Posterior cingulate gyrus (tissue), 11 donors: ENCODE data around the gene HRH2.

Source experiments
- DNase-seq, 10 donors: peaks; one replicate each; pipeline versions ENCODE4 v3.0.0 to v3.0.0-alpha.2; 2020 to 2021; ENCODE audit warnings: mixed read lengths in 3 of 10
- intact Hi-C: fragments of 100-400 bp; cut with DNase I; formaldehyde crosslinking; loops from one replicate; pipeline ENCODE4 v1.15.1; 2023

HRH2 gene

GRCh38 chr5:175672976-175673648, 15.2 kb downstream of the HRH2 start:
- intact Hi-C loops: no loop called here

DNA sequence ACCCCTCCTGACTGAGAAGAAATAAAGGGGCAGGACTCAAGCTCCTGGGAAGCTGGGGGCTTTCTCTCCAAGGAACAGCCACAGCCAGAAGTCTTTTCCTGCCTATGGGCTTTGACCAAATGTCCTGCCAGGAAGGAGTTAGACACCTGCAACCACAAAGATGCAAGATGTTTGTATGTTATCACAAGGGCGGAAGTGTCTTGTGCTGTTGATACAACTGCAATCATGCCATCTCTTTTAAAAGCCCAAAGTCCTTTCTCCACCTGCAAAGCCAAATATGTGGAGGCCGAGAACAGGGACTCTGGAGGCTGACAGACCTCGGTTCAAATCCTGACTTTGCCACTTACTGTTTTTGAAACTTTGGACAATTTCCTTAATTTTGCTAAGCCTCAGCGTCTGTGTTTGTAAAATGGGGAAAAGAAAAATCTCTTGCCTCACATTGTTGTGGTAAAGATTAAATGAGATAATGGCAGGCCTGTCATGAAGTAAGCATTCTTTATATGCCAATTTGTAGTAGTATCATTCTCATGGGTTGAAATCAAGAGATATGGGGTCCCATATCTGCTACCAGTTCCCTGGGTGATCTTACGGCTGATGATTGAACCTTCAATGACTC, 17.0 kb downstream of the HRH2 start:
- no peak for DNase-seq
- intact Hi-C loops: no loop called here

More at GRCh38 chr5:175672976-175673648, 15.2 kb downstream of the HRH2 start:
- DNase-seq: peak in 2 of 10 donors; percentile 77 to 78

DNA sequence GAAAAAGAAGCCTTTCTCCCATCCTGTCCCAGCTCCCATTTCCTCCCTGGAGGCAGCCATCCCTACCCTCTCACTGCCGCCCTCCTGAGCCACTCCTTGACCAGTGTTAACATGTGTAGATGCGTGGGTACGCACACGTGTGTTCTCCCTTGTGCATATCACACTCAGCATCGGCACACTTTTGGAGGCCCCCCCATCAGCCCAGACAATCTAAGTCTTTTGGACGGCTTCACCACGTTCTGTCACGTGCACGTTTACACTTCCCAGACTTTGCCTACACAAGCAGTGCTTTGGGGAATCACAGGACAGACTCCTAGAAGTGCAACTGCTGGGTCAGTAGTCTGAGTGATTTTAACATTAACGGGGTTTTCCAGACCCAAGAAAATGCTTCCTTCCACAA, 18.0 kb downstream of the HRH2 start:
- intact Hi-C loops: no loop called here
- peak in 2 of 10 donors; percentile 51 to 69 for DNase-seq

DNA sequence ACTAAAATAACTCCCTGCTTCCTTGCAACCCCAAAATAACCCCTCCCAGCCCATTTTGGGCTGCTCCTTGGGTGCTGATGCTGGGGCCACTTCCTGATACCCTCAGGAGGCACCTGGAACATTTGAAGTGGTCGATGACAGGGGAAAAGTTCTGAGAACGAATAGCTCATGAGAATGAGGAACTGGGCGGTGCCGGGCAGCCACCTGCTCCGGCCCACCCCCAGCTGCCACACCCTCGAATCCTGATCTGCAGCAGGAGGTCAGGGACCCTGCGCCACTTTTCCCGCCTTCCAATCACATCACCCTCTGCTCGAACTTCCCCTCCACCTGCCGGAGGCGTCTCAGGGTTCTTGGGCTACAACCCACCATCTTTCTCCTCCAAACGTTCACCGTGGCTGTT, 19.7 kb downstream of the HRH2 start:
- DNase-seq: peak in 2 of 10 donors; percentile 54 to 80
- intact Hi-C loops: no loop called here

DNA sequence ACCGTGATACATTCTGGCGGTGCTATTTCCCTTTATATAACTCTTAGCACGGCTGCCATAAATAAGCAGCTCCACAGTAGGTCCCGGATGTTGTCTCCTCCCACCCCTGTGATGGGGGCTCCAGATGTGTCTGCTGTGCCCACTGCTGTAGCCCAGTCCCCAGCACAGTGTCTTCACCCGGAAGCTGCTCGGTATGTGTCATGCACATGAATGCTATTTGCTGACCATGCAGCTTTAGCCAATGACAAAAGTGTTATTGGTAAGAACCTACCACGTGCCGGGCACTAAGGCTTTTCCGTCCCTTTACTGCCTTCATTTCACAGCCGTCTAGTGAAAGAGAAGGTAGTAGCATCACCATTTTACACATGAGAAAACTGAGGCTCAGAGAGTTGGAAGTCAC, 20.2 kb downstream of the HRH2 start:
- DNase-seq: peak in 2 of 10 donors; percentile 58 to 67
- intact Hi-C loops: no loop called here

DNA sequence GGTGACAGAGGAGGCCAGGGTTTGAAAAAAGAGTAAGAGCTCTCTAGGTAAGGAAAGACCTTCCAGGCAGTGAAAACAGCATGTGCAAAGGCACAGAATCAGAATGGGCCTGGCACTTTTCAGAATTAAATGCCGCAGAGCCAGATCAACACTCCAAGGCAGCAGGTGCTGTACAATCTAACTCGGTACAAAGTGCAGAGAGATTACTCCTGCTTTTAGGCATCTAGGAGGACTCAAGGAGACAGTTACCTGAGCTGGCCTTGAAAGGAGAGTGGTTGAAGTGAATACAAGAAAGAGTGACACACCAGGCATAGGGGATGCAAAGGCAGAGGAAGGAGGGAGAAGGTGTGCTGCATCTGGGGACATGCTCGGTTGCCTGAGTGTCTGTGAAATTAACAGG, 21.5 kb downstream of the HRH2 start:
- no peak for DNase-seq
- intact Hi-C loops: no loop called here

GRCh38 chr5:175680020-175680419, 22.1 kb downstream of the HRH2 start:
- DNase-seq: peak in 3 of 10 donors; percentile 42 to 71 (median 54)
- intact Hi-C loops: no loop called here

GRCh38 chr5:175680463-175680862, 22.6 kb downstream of the HRH2 start:
- intact Hi-C loops: no loop called here
- no peak for DNase-seq

DNA sequence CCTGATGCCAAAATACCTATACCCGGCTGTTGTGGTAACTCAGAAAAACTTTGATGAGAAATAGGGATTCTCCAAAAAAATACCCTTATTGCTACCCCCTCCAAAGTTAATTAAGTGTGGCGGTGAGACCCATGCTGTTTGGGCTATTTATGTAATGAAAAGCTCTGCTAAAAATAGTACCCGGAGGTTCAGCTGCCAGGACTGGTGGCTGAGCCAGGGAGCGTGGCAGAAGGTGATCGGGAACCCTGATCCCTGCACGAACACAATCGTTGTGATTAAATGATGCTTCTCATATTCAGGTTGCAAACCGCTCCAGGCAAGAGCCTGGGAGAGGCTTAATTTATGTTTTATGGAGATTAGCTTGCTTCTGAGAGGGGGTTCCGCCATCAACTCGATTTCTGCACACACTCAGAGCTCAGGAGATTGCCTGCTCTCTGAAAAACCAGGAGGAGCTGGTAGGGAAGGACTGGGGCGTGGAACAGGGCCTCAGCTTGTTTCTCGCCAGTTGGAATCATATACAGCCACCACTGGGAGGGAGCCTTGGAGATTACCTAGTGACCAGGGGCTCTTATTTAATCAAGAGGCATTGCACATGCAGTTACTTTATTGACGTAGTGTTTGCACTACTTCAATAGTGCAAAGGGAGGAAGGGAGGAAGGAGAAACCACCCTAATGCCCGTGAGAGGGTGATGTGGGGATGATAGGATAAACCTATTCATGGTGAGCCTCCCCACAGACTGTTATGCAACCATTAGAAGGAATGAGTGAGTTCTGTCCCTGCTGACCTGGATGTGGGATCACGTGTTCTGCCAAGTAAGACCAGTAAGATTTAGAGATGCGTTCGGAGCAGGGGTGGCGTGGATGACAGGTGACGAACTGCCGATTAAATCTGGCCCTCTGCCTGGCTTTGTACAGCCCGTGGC, 23.4 kb downstream of the HRH2 start:
- DNase-seq: peak in 2 of 10 donors; percentile 67 to 80
- intact Hi-C loops: no loop called here

DNA sequence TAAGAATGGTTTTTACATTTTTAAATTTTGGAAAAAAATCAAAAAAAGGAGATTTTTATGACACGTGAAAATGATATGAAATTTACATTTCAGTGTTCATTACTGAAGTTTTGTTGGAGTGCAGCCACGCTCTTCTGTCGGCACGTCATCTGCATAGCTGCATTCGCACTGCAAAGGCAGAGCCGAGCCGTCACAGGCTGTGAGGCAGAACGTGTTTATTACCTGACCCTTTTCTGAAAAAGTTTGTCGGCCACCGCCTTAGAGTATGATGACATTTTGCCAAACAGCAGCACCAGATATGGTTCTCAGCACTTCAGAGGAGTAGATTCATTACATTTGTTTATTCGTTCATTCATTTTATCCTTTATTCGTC, 24.1 kb downstream of the HRH2 start:
- peak in 5 of 10 donors; percentile 51 to 93 (median 85) for DNase-seq
- intact Hi-C loops: no loop called here

DNA sequence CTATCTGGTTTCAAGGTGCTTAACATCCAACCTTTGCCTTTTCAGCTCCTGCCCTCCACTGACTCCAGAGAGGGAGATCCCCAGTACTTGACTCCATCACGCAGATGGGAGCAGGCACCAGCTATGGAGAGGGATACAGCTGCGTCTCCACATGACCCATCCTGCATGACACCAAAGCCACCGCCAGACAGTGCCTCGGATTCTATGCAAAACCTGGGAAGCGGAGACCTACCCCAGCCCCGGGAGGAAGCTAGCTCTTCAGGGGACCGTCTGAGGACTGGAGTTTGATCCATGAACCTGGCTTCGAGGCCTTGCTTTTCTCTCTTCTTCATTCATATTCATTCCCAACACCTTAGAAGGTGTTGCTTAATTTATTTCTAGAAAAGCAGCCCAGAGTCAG, 24.8 kb downstream of the HRH2 start:
- peak in 2 of 10 donors; percentile 52 to 79 for DNase-seq
- intact Hi-C loops: no loop called here

GRCh38 chr5:175683231-175683630, 25.4 kb downstream of the HRH2 start:
- DNase-seq: peak in 2 of 10 donors; percentile 53 to 60
- intact Hi-C loops: no loop called here

DNA sequence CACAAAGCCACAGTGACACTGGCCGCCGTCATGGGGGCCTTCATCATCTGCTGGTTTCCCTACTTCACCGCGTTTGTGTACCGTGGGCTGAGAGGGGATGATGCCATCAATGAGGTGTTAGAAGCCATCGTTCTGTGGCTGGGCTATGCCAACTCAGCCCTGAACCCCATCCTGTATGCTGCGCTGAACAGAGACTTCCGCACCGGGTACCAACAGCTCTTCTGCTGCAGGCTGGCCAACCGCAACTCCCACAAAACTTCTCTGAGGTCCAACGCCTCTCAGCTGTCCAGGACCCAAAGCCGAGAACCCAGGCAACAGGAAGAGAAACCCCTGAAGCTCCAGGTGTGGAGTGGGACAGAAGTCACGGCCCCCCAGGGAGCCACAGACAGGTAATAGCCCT, 26.1 kb downstream of the HRH2 start:
- peak in 2 of 10 donors; percentile 49 to 68 for DNase-seq
- intact Hi-C loops: no loop called here

GRCh38 chr5:175684931-175685330, 27.1 kb downstream of the HRH2 start:
- peak in 1 of 10 donors; percentile 15 for DNase-seq

DNA sequence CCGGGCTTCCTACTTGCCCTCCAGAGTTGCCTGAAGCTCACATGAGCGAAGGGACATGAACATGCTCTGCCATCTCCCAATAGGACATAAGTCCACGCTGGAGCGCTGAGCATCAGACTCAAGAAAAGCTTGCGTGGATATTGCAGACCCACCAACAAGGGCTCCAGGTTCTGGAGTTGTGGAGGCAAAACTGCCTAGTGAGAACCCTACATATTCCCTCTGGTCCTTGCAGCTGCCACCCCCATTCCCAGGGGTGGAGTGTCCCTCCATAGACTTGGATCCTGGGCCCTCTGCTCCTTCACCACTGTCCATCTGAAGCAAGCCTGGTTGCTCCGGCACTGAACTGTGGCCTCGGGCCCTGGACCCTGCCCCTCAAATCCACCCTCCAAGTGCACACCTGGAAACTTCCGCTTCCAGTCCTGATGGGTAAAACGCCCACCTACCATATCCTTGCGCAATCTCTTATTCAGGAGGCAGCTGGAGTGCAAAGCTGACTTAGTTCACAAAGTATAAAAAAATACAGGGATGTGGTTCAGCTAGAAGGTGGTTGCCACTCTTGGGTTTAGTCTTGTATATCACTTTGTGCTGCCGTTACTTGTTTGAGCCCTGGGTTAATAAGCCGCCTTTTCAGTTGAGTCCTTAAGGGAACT, 28.0 kb downstream of the HRH2 start:
- DNase-seq: peak in 2 of 10 donors; percentile 44 to 61
- intact Hi-C loops: no loop called here

More at GRCh38 chr5:175684931-175685330, 27.1 kb downstream of the HRH2 start:
- intact Hi-C loops: no loop called here

DNA sequence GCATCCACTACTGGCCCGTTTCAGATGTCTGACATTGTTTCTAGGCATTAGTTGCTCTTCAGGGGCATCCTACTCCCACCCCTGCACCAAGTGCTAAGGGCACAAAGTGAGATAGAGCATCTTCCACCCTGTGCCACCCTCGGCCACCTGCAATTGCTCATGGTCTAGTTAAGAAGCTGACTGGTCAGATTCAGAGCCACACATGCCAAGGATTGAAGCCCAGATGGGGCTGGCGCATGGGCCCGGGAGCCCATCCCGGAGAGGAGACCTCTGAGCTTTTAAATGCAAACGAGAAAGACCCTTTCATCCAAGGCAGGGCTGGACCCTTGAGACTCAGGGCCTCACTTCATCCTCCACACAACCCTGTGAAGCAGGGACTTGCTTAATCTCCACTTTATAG, 28.5 kb downstream of the HRH2 start:
- peak in 3 of 10 donors; percentile 48 to 77 (median 60) for DNase-seq
- intact Hi-C loops: no loop called here

- intact Hi-C loops: no loop called here
- DNase-seq: peak in 3 of 10 donors; percentile 49 to 81 (median 75)
These were observed 29.0 kb downstream of the HRH2 start for GRCh38 chr5:175686826-175687225.

DNA sequence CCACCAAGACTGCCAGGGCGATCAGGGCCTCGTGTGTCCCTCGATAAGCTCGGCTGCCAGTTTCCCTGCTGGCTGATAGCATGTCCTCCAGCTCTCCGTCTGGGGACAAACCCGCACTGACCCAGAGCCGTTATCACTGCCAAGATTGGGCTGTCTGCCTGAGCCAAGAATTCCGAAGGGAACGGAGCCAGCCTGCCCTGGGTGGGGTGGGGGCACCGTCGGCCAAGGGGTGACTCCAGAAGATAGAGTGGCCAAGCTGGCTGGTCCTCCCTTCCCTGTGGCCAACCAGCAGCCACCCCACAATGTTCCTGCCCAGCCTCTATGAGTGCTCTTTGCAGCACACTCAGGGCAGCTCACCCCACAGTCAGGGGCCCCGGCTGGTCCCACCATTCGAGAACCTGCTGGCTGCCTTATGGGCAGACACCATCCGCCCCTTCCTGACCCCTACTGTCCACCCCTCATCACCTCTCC, 29.4 kb downstream of the HRH2 start:
- peak in 3 of 10 donors; percentile 75 to 83 (median 77) for DNase-seq
- intact Hi-C loops: no loop called here

GRCh38 chr5:175688352-175689146, 30.7 kb downstream of the HRH2 start:
- peak in 3 of 10 donors; percentile 32 to 77 (median 68) for DNase-seq
- intact Hi-C loops: no loop called here
